ENCODE measurements around the gene HBE1. TPM values are rescaled to one million over a fixed set of nuclear protein-coding genes. Genes with fewer than 3 reads are reported as not detected.
A peak's percentile ranks its signal among the peaks of the same experiment; 100 is the strongest.
"Not testable (repeated sequence)": the region's sequence is repeated elsewhere in the genome, so short reads cannot be mapped to it uniquely, and the experiment has no call there.

HBE1 gene
- total RNA-seq, 6 experiments from 2014 or later, result not detected

GRCh38 chr11:5297721-5298323, 28.1 kb upstream of the HBE1 start:
- Histone ChIP-seq H3K27me3 (no peaks in the 10 kb centered on the region), H3K9me3 (no peaks in the 10 kb centered on the region), H3K36me3 (no peaks in the 10 kb centered on the region), H3K4me3 (no peak overlapping the region), H3K4me1 (no peaks in the 10 kb centered on the region), H3K27ac (no peak overlapping the region)
- intact Hi-C loops (cut with DNase I), result no loop called here
- ATAC-seq, result no peak
- no peak for TF ChIP-seq POLR2A (IDR thresholded peaks at IDR 0.05)
- TF ChIP-seq, protein P1, sequence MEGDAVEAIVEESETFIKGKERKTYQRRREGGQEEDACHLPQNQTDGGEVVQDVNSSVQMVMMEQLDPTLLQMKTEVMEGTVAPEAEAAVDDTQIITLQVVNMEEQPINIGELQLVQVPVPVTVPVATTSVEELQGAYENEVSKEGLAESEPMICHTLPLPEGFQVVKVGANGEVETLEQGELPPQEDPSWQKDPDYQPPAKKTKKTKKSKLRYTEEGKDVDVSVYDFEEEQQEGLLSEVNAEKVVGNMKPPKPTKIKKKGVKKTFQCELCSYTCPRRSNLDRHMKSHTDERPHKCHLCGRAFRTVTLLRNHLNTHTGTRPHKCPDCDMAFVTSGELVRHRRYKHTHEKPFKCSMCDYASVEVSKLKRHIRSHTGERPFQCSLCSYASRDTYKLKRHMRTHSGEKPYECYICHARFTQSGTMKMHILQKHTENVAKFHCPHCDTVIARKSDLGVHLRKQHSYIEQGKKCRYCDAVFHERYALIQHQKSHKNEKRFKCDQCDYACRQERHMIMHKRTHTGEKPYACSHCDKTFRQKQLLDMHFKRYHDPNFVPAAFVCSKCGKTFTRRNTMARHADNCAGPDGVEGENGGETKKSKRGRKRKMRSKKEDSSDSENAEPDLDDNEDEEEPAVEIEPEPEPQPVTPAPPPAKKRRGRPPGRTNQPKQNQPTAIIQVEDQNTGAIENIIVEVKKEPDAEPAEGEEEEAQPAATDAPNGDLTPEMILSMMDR (IDR thresholded peaks at IDR 0.05), result no peak
- DNase-seq, result no peak
- 46% methylated on average over 4 of the region's 4 CpGs for WGBS (ENCODE audit: insufficient coverage, low coverage, low lambda C conversion rate, missing lambda C conversion rate)

GRCh38 chr11:5294342-5294995, 24.7 kb upstream of the HBE1 start:
- H3K4me1 ChIP-seq; H3K27me3 ChIP-seq; H3K9me3 ChIP-seq; intact Hi-C loops (cut with DNase I); H3K27ac ChIP-seq; H3K36me3 ChIP-seq; ATAC-seq; H3K4me3 ChIP-seq: not testable (repeated sequence)
- DNase-seq, result peak in 1 of 3 donors; percentile 53
- WGBS (ENCODE audit: insufficient coverage, low coverage, low lambda C conversion rate, missing lambda C conversion rate), result 73% methylated on average over 4 of the region's 41 CpGs

GRCh38 chr11:5293028-5293427, 23.3 kb upstream of the HBE1 start:
- DNase-seq (no peak), ATAC-seq (no peak)
- TF ChIP-seq, protein P1 (IDR thresholded peaks at IDR 0.05), result no peak
- no peak for TF ChIP-seq POLR2A (IDR thresholded peaks at IDR 0.05)
- Histone ChIP-seq H3K27me3 (no peaks in the 10 kb centered on the region), H3K4me1 (no peaks in the 10 kb centered on the region), H3K9me3 (no peaks in the 10 kb centered on the region), H3K27ac (no peak overlapping the region), H3K4me3 (no peak overlapping the region), H3K36me3 (no peaks in the 10 kb centered on the region)
- intact Hi-C loops (cut with DNase I), result no loop called here
- WGBS (ENCODE audit: insufficient coverage, low coverage, low lambda C conversion rate, missing lambda C conversion rate), result 74% methylated on average over 8 of the region's 8 CpGs

GRCh38 chr11:5291207-5291838, 21.6 kb upstream of the HBE1 start:
- Histone ChIP-seq H3K27ac (no peak overlapping the region), H3K27me3 (no peaks in the 10 kb centered on the region), H3K9me3 (no peaks in the 10 kb centered on the region), H3K36me3 (no peaks in the 10 kb centered on the region), H3K4me3 (no peak overlapping the region), H3K4me1 (no peaks in the 10 kb centered on the region)
- 42% methylated on average over 1 of the region's 1 CpG for WGBS (ENCODE audit: insufficient coverage, low coverage, low lambda C conversion rate, missing lambda C conversion rate)
- intact Hi-C loops (cut with DNase I), result no loop called here
- DNase-seq (no peak), ATAC-seq (peak in 3 of 4 donors; percentile 29 to 38 (median 31))
- no peak for TF ChIP-seq POLR2A (IDR thresholded peaks at IDR 0.05)
- TF ChIP-seq, protein P1 (IDR thresholded peaks at IDR 0.05), result peak; percentile 13 to 39 (median 29)

DNA sequence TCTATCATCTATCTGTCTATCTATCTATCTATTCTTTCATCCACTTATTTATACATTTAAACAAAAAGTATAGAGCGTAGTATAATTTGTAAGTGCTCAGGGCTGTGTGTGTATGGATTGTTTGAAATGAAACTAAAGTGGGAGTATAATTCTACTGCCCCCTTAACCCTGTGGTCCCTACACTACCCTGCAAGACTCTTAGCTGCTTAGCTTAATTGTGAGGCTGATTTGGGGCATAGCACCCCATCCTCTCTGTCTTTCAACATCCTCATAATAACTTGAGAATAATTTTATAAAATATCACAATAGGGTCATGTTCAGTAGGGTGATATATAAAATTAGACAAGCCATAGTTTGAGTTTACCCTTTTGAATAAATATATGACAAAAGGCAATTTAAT, 20.4 kb upstream of the HBE1 start:
- TF ChIP-seq, protein P1 (IDR thresholded peaks at IDR 0.05), result no peak
- no peak for TF ChIP-seq POLR2A (IDR thresholded peaks at IDR 0.05)
- ATAC-seq (no peak), DNase-seq (no peak)
- Histone ChIP-seq H3K27ac (no peak overlapping the region), H3K27me3 (no peaks in the 10 kb centered on the region), H3K9me3 (no peaks in the 10 kb centered on the region), H3K4me3 (no peak overlapping the region), H3K4me1 (no peaks in the 10 kb centered on the region), H3K36me3 (no peaks in the 10 kb centered on the region)
- 67% methylated on average over 1 of the region's 1 CpG for WGBS (ENCODE audit: insufficient coverage, low coverage, low lambda C conversion rate, missing lambda C conversion rate)
- intact Hi-C loops (cut with DNase I), result no loop called here

All from right lobe of liver (tissue), 6 donors.